Measurements from ENCODE around the gene LPIN3.

LPIN3 gene

DNA sequence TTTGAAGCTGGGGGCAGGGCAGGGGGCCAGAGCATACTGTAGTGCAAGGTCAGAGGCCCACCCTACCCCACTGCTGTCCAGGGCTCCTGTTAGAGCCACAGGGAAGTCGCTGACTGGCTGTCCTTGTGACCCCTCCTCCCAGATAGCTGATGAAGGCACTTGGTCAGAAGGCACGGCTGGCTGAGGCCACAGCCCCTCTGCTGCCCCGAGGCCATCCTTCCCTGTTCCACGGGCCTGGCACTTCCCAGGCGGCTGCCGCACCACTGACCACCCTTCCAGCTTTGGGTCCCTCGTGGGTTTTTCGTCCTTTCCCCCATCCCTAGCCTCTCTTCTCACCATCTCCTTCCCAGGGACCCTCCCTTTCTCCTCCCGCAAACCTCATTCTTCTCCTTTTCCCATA, 35.2 kb downstream of the LPIN3 start:
- no peak for TF ChIP-seq RAD21 (IDR thresholded peaks at IDR 0.05; ENCODE audit: low read depth)
- TF ChIP-seq ZBTB7A (IDR thresholded peaks at IDR 0.05; ENCODE audit: low read depth), result no peak
- TF ChIP-seq YY1 (IDR thresholded peaks at IDR 0.05; ENCODE audit: low read depth), result no peak
- TF ChIP-seq TEAD4 (IDR thresholded peaks at IDR 0.05), result no peak

GRCh38 chr20:41376349-41376748, 35.7 kb downstream of the LPIN3 start:
- TF ChIP-seq TAF1 (IDR thresholded peaks at IDR 0.05; ENCODE audit: low read depth) (no peak), NFIC (IDR thresholded peaks at IDR 0.05) (no peak), CREB1 (IDR thresholded peaks at IDR 0.05; ENCODE audit: low read depth) (no peak), ZBTB7A (IDR thresholded peaks at IDR 0.05; ENCODE audit: low read depth) (no peak), CEBPB (IDR thresholded peaks at IDR 0.05) (no peak), EGR1 (IDR thresholded peaks at IDR 0.05) (no peak), MAX (IDR thresholded peaks at IDR 0.05) (no peak)
- TF ChIP-seq, protein P1, sequence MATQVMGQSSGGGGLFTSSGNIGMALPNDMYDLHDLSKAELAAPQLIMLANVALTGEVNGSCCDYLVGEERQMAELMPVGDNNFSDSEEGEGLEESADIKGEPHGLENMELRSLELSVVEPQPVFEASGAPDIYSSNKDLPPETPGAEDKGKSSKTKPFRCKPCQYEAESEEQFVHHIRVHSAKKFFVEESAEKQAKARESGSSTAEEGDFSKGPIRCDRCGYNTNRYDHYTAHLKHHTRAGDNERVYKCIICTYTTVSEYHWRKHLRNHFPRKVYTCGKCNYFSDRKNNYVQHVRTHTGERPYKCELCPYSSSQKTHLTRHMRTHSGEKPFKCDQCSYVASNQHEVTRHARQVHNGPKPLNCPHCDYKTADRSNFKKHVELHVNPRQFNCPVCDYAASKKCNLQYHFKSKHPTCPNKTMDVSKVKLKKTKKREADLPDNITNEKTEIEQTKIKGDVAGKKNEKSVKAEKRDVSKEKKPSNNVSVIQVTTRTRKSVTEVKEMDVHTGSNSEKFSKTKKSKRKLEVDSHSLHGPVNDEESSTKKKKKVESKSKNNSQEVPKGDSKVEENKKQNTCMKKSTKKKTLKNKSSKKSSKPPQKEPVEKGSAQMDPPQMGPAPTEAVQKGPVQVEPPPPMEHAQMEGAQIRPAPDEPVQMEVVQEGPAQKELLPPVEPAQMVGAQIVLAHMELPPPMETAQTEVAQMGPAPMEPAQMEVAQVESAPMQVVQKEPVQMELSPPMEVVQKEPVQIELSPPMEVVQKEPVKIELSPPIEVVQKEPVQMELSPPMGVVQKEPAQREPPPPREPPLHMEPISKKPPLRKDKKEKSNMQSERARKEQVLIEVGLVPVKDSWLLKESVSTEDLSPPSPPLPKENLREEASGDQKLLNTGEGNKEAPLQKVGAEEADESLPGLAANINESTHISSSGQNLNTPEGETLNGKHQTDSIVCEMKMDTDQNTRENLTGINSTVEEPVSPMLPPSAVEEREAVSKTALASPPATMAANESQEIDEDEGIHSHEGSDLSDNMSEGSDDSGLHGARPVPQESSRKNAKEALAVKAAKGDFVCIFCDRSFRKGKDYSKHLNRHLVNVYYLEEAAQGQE (IDR thresholded peaks at IDR 0.05; ENCODE audit: low read depth), result no peak

DNA sequence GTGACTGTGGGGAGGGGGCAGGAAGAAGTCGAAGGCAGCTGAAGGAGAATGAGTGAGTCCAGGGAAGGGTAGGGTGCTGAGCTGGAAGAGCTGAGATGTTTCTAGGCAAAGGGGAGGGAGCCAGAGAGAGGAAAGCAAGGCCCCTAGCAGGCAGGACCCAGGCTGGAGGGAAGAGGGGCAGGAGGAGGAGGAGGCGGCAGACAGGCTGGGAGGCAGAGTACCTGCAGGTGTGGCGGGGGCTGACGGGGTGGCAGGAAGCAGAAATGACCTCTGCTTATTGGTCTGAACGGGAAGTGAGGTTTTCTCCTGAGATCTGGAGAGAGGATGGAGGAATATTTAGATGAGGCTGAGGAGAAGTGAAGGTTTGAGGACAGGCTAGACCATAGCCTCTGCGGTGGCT, 36.7 kb downstream of the LPIN3 start:
- TF ChIP-seq TCF12 (IDR thresholded peaks at IDR 0.05; ENCODE audit: low read depth), result no peak
- no peak for TF ChIP-seq USF1 (IDR thresholded peaks at IDR 0.05)
- no peak for TF ChIP-seq TEAD4 (IDR thresholded peaks at IDR 0.05)
- TF ChIP-seq EP300 (IDR thresholded peaks at IDR 0.05; ENCODE audit: borderline replicate concordance), result no peak
- TF ChIP-seq TAF1 (IDR thresholded peaks at IDR 0.05; ENCODE audit: low read depth), result no peak
- TF ChIP-seq, protein P1 (IDR thresholded peaks at IDR 0.05; ENCODE audit: low read depth), result no peak
- no peak for TF ChIP-seq MAX (IDR thresholded peaks at IDR 0.05)
- TF ChIP-seq CREB1 (IDR thresholded peaks at IDR 0.05; ENCODE audit: low read depth), result no peak
- no peak for TF ChIP-seq EGR1 (IDR thresholded peaks at IDR 0.05)
- TF ChIP-seq ZBTB7A (IDR thresholded peaks at IDR 0.05; ENCODE audit: low read depth), result no peak
- no peak for TF ChIP-seq FOXM1 (IDR thresholded peaks at IDR 0.05; ENCODE audit: borderline replicate concordance, low read depth)
- no peak for TF ChIP-seq YY1 (IDR thresholded peaks at IDR 0.05; ENCODE audit: low read depth)

DNA sequence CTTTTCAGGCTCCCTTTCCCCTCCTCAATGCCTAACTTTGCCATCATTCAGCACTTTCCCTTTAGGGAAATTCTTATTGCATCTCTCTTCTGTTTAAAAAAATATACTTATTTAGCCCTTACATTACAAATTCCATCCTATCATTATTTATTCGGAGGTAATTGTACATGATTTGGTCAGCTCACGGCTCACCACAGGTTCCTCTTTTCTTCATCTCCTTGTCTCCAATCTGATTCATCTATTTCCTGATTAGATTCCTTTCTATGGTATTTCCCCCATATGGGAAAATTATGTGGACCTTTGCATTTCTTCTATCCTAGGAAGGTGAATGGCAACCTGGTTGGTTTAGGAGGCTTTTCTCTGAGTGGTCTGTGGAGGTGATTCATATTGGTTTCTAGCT, 38.9 kb downstream of the LPIN3 start:
- no peak for TF ChIP-seq NFIC (IDR thresholded peaks at IDR 0.05)

DNA sequence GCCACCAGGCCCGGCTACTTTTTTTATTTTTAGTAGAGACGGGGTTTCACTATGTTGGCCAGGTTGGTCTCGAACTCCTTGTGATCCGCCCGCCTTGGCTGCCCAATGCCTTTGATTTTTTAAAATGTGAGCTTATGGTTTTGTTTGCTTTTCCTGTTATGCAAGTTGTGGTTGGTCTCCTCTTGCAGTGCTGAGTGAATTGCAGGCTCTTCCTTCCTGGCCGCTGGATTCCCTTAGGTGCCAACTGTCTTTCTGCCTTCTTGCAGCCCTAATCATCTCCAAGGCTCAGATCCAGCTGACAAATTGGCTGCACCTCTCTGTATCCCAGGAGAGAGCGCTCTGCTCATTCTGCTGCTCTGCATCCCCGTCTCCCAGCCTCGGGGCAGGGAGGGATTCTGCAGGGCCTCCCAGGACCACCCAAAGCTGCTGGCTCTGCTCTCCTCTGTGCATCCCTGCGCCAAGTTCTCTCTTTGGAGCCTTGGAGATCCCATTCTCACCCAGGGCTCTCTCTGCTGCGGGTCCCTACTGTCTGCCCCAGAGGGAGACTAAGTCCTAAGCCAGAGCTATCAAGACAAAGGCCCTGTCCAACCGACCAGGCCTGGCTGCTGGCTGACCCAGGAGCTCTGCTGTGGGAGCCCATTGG, 40.1 kb downstream of the LPIN3 start:
- TF ChIP-seq EGR1 (IDR thresholded peaks at IDR 0.05), result no peak
- TF ChIP-seq TEAD4 (IDR thresholded peaks at IDR 0.05), result no peak
- TF ChIP-seq MAX (IDR thresholded peaks at IDR 0.05), result no peak
- no peak for TF ChIP-seq ZBTB7A (IDR thresholded peaks at IDR 0.05; ENCODE audit: low read depth)

GRCh38 chr20:41382791-41383305, 42.2 kb downstream of the LPIN3 start:
- TF ChIP-seq RAD21 (IDR thresholded peaks at IDR 0.05; ENCODE audit: low read depth) (no peak), TCF12 (IDR thresholded peaks at IDR 0.05; ENCODE audit: low read depth) (no peak), FOXM1 (IDR thresholded peaks at IDR 0.05; ENCODE audit: borderline replicate concordance, low read depth) (no peak), CEBPB (IDR thresholded peaks at IDR 0.05) (no peak), TEAD4 (IDR thresholded peaks at IDR 0.05) (no peak), ZBTB7A (IDR thresholded peaks at IDR 0.05; ENCODE audit: low read depth) (no peak), MAX (IDR thresholded peaks at IDR 0.05) (no peak), NFIC (IDR thresholded peaks at IDR 0.05) (no peak), EGR1 (IDR thresholded peaks at IDR 0.05) (no peak), YY1 (IDR thresholded peaks at IDR 0.05; ENCODE audit: low read depth) (no peak), EP300 (IDR thresholded peaks at IDR 0.05; ENCODE audit: borderline replicate concordance) (no peak), TAF1 (IDR thresholded peaks at IDR 0.05; ENCODE audit: low read depth) (no peak), USF1 (IDR thresholded peaks at IDR 0.05) (no peak), CREB1 (IDR thresholded peaks at IDR 0.05; ENCODE audit: low read depth) (no peak)
- TF ChIP-seq, protein P1 (IDR thresholded peaks at IDR 0.05; ENCODE audit: low read depth), result no peak
